Vagina (tissue), 2 donors: ENCODE results near the gene KLF4. TPM values are rescaled to one million over a fixed set of nuclear protein-coding genes. Genes with fewer than 3 reads are reported as not detected.

Source experiments
- DNase-seq, 2 donors: peaks; one replicate each; pipeline ENCODE4 v3.0.0-alpha.2; 2017; ENCODE audit errors: extremely low spot score in 2 of 2
- H3K27ac ChIP-seq: fragments of 200-600 bp; sonication (generic); one replicate; pipeline ENCODE4 v1.5.1; 2019
- H3K27me3 ChIP-seq: fragments of 200-600 bp; sonication (generic); one replicate; pipeline ENCODE4 v1.5.1; 2019
- H3K36me3 ChIP-seq, 2 donors: fragments of 200-600 bp; sonication (generic); one replicate each; pipeline ENCODE4 v1.5.1; 2017 to 2019
- H3K4me1 ChIP-seq: fragments of 200-600 bp; sonication (generic); one replicate; pipeline ENCODE4 v1.5.1; 2019
- H3K4me3 ChIP-seq, 2 donors: fragments of 200-600 bp; sonication (generic); 1 replicate in 1 of 2; 2 replicates in 1 of 2; pipeline ENCODE4 v1.5.1; 2016 to 2019
- H3K9me3 ChIP-seq: fragments of 200-600 bp; sonication (generic); one replicate; pipeline ENCODE4 v1.5.1; 2019
- POLR2A ChIP-seq, 2 donors: fragments of 450-650 bp; IDR thresholded peaks; one replicate each; pipeline ENCODE4 v1.6.1; 2017; ENCODE audit warnings: antibody characterized with exemption in 2 of 2, mild to moderate bottlenecking in 2 of 2, moderate library complexity in 2 of 2
- POLR2AphosphoS5 ChIP-seq, 2 donors: sonication (generic); formaldehyde crosslinking; IDR thresholded peaks; one replicate each; pipeline ENCODE4 v1.9.0; 2017; ENCODE audit warnings: antibody characterized with exemption in 2 of 2, mild to moderate bottlenecking in 2 of 2, low read depth in 1 of 2; ENCODE audit not compliant: insufficient read depth in 1 of 2
- intact Hi-C: fragments of 100-400 bp; cut with DNase I; formaldehyde crosslinking; loops from one replicate; pipeline ENCODE4 v1.15.1; 2023
- total RNA-seq: library from RNA; depleted of rRNA; stranded (reverse); fragments of >200 nt; gene quantifications from one replicate; pipeline ENCODE4 v1.2.3, GENCODE V29; 2016
- TF ChIP-seq, protein P1 (sequence below), 3 experiments: fragments of 450-650 bp in 2 of 3; fragments of 200-600 bp in 1 of 3; sonication (generic) in 1 of 3; IDR thresholded peaks; one replicate each; pipeline ENCODE4 v1.5.1; 2017 to 2019; ENCODE audit warnings: antibody characterized with exemption in 3 of 3, mild to moderate bottlenecking in 2 of 3, moderate library complexity in 2 of 3

Gene KLF4
- total RNA-seq, 1 donor from 2014 or later, result 144 TPM

DNA sequence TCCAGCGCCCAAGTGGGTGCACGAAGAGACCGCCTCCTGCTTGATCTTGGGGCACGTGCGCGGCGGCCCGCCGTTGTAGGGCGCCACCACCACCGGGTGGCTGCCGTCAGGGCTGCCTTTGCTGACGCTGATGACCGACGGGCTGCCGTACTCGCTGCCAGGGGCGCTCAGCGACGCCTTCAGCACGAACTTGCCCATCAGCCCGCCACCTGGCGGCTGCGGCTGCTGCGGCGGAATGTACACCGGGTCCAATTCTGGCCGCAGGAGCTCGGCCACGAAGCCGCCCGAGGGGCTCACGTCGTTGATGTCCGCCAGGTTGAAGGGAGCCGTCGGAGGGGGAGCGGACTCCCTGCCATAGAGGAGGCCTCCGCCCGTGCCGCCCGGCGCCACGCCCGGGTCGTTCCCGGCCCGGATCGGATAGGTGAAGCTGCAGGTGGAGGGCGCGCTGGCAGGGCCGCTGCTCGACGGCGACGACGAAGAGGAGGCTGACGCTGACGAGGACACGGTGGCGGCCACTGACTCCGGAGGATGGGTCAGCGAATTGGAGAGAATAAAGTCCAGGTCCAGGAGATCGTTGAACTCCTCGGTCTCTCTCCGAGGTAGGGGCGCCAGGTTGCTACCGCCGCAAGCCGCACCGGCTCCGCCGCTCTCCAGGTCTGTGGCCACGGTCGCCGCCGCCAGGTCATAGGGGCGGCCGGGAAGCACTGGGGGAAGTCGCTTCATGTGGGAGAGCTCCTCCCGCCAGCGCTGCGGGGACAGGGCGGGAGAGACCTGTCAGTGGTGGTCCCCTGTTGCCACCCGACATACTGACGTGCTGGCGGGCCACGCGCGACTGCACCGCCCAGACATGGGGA, 1.8 kb downstream of the KLF4 start:
- TF ChIP-seq POLR2AphosphoS5 (IDR thresholded peaks at IDR 0.05; ENCODE audit: insufficient read depth in 1 of 2, low read depth in 1 of 2) (peak in 1 of 2 donors; percentile 4), POLR2A (IDR thresholded peaks at IDR 0.05) (no peak)
- TF ChIP-seq, protein P1, sequence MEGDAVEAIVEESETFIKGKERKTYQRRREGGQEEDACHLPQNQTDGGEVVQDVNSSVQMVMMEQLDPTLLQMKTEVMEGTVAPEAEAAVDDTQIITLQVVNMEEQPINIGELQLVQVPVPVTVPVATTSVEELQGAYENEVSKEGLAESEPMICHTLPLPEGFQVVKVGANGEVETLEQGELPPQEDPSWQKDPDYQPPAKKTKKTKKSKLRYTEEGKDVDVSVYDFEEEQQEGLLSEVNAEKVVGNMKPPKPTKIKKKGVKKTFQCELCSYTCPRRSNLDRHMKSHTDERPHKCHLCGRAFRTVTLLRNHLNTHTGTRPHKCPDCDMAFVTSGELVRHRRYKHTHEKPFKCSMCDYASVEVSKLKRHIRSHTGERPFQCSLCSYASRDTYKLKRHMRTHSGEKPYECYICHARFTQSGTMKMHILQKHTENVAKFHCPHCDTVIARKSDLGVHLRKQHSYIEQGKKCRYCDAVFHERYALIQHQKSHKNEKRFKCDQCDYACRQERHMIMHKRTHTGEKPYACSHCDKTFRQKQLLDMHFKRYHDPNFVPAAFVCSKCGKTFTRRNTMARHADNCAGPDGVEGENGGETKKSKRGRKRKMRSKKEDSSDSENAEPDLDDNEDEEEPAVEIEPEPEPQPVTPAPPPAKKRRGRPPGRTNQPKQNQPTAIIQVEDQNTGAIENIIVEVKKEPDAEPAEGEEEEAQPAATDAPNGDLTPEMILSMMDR (IDR thresholded peaks at IDR 0.05), result peak in 1 of 3 experiments; percentile 43
- Histone ChIP-seq H3K9me3 (no peaks in the 10 kb centered on the region), H3K27me3 (no peaks in the 10 kb centered on the region), H3K27ac (peak overlapping the region; percentile 96), H3K4me1 (peaks cover 21% of the 10 kb centered on the region), H3K4me3 (peak overlapping the region; percentile 71 to 87), H3K36me3 (peaks cover 0 to 29% of the 10 kb centered on the region in 2 donors)
- intact Hi-C loops, result loop anchor here (10.0 kb wide), 2 partner anchors 247 to 787 kb away; no protein-coding TSS in a partner anchor
- no peak for DNase-seq

- Histone ChIP-seq H3K27ac (peak overlapping the region; percentile 96), H3K36me3 (peaks cover 0 to 29% of the 10 kb centered on the region in 2 donors), H3K27me3 (no peaks in the 10 kb centered on the region), H3K4me1 (peaks cover 14% of the 10 kb centered on the region), H3K9me3 (no peaks in the 10 kb centered on the region), H3K4me3 (peak overlapping the region; percentile 71 to 87)
- intact Hi-C loops, result loop anchor here (10.0 kb wide), 2 partner anchors 248 to 788 kb away; no protein-coding TSS in a partner anchor
- no peak for TF ChIP-seq POLR2A (IDR thresholded peaks at IDR 0.05)
- TF ChIP-seq, protein P1 (IDR thresholded peaks at IDR 0.05), result no peak
- no peak for TF ChIP-seq POLR2AphosphoS5 (IDR thresholded peaks at IDR 0.05; ENCODE audit: insufficient read depth in 1 of 2, low read depth in 1 of 2)
- DNase-seq, result no peak
Measured at GRCh38 chr9:107486674-107487520, 2.7 kb downstream of the KLF4 start.

- TF ChIP-seq POLR2A (IDR thresholded peaks at IDR 0.05), result no peak
- TF ChIP-seq POLR2AphosphoS5 (IDR thresholded peaks at IDR 0.05; ENCODE audit: insufficient read depth in 1 of 2, low read depth in 1 of 2), result no peak
- TF ChIP-seq, protein P1 (IDR thresholded peaks at IDR 0.05), result no peak
- no peak for DNase-seq
- Histone ChIP-seq H3K4me3 (peak overlapping the region; percentile 71 to 87), H3K36me3 (peaks cover 0 to 29% of the 10 kb centered on the region in 2 donors), H3K27me3 (no peaks in the 10 kb centered on the region), H3K27ac (peak overlapping the region; percentile 96), H3K9me3 (no peaks in the 10 kb centered on the region), H3K4me1 (peaks cover under 1% of the 10 kb centered on the region)
- intact Hi-C loops, result loop anchor here (10.0 kb wide), 2 partner anchors 249 to 789 kb away; no protein-coding TSS in a partner anchor
Measured at GRCh38 chr9:107485458-107486043, 4.0 kb downstream of the KLF4 start.

DNA sequence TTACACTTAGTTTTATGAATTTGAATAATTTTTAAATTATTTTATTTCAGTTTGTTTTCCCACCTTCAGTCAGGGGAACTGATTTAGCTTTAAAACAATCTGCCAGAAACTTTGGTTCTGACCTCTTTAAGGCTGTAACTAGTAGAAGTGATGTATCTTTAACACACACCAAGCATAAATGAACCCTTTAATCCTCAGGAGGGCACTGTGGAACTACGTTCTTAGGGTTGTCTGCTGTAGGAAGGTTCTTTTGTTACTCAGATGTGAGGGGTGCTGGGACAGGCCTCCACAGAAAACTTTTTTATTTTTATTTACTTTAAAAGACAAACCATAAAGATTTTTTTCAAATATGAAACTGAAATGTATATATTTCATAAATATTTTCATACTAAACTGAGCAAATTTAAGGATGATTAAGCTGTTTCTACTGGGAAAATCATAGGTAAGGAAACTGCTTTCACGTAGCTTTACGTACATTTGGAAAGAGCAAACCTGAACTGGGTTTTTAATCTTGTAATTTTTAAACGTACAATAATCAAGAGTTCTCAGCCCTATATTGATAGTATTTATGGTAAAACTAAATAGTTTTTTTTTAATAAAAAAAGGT, 5.3 kb downstream of the KLF4 start:
- Histone ChIP-seq H3K36me3 (peaks cover 0 to 29% of the 10 kb centered on the region in 2 donors), H3K9me3 (no peaks in the 10 kb centered on the region), H3K4me1 (peaks cover 5% of the 10 kb centered on the region), H3K27me3 (no peaks in the 10 kb centered on the region), H3K27ac (peak overlapping the region; percentile 96), H3K4me3 (peak overlapping the region in 1 of 2 donors; percentile 87)
- intact Hi-C loops, result loop anchor here (10.0 kb wide), 2 partner anchors 251 to 791 kb away; no protein-coding TSS in a partner anchor
- DNase-seq, result no peak
- TF ChIP-seq POLR2AphosphoS5 (IDR thresholded peaks at IDR 0.05; ENCODE audit: insufficient read depth in 1 of 2, low read depth in 1 of 2) (peak in 1 of 2 donors; percentile 60), POLR2A (IDR thresholded peaks at IDR 0.05) (no peak)
- TF ChIP-seq, protein P1 (IDR thresholded peaks at IDR 0.05), result peak in 2 of 3 experiments; percentile 44 to 48
